ENCODE data around the gene NDUFS4. TPM values are rescaled to one million over a fixed set of nuclear protein-coding genes. Genes with fewer than 3 reads are reported as not detected.

NDUFS4 gene
- polyA plus RNA-seq, 1 of the 3 experiments (the other 2 are of a cell fraction) = 104 TPM

- Histone ChIP-seq H2AFZ (ENCODE audit: low read depth) (no peak overlapping the region), H3K9me3 (no peaks in the 10 kb centered on the region), H3K4me3 (ENCODE audit: low read depth in 2 of 2, low read length in 1 of 2) (no peak overlapping the region), H3K36me3 (replicated peaks in 1 of 2; ENCODE audit: control insufficient read depth in 1 of 2, insufficient read depth in 2 of 2, low read length in 1 of 2) (no peaks in the 10 kb centered on the region), H3K9me2 (no peaks in the 10 kb centered on the region), H3K4me2 (no peak overlapping the region), H3K9ac (no peak overlapping the region), H3K79me2 (ENCODE audit: insufficient read depth) (no peaks in the 10 kb centered on the region), H4K20me1 (ENCODE audit: insufficient read depth) (no peaks in the 10 kb centered on the region), H3K27ac (ENCODE audit: low read depth in 2 of 2, low read length in 1 of 2) (no peak overlapping the region), H3K27me3 (ENCODE audit: insufficient read depth) (no peaks in the 10 kb centered on the region), H3F3A (replicated peaks; ENCODE audit: insufficient read depth) (no peaks in the 10 kb centered on the region), H3K4me1 (ENCODE audit: control insufficient read depth in 1 of 2, insufficient read depth in 2 of 2, low read depth in 1 of 2, low read length in 1 of 2) (no peaks in the 10 kb centered on the region)
- DNase-seq = no peak
- ChIA-PET CTCF (no interaction called here), POLR2A (no interaction called here)
- WGBS (ENCODE audit: low lambda C conversion rate) = 22% methylated on average over 1 of the region's 1 CpG
- no peak for TF ChIP-seq EZH2phosphoT487 (IDR thresholded peaks at IDR 0.05; ENCODE audit: borderline replicate concordance, low read depth)
- no peak for TF ChIP-seq RFX5 (IDR thresholded peaks at IDR 0.05; ENCODE audit: low read length)
- no peak for TF ChIP-seq RCOR1 (IDR thresholded peaks at IDR 0.05; ENCODE audit: low read length)
- no peak for TF ChIP-seq GABPA (IDR thresholded peaks at IDR 0.05; ENCODE audit: low read depth)
- no peak for TF ChIP-seq MAX (IDR thresholded peaks at IDR 0.05; ENCODE audit: low read depth)
- no peak for TF ChIP-seq GATA2 (CRISPR knock-in tag; IDR thresholded peaks at IDR 0.05)
- TF ChIP-seq RXRA (IDR thresholded peaks at IDR 0.05; ENCODE audit: borderline replicate concordance, low read depth) = no peak
- TF ChIP-seq ZBTB33 (IDR thresholded peaks at IDR 0.05; ENCODE audit: borderline replicate concordance, low read depth) = no peak
- TF ChIP-seq USF2 (IDR thresholded peaks at IDR 0.05; ENCODE audit: borderline replicate concordance, low read depth, low read length) = no peak
- no peak for TF ChIP-seq YY1 (IDR thresholded peaks at IDR 0.05; ENCODE audit: low read depth)
- TF ChIP-seq SIN3A (IDR thresholded peaks at IDR 0.05; ENCODE audit: borderline replicate concordance, low read depth, low read length) = no peak
- TF ChIP-seq POLR2AphosphoS5 (IDR thresholded peaks at IDR 0.05; ENCODE audit: low read depth, low read length) = no peak
- no peak for TF ChIP-seq CTCF (IDR thresholded peaks at IDR 0.05)
- no peak for TF ChIP-seq MEF2A (IDR thresholded peaks at IDR 0.05; ENCODE audit: borderline replicate concordance, low read depth)
- TF ChIP-seq TCF12 (IDR thresholded peaks at IDR 0.05) = no peak
- TF ChIP-seq REST (IDR thresholded peaks at IDR 0.05; ENCODE audit: low read depth, low read length) = no peak
- no peak for TF ChIP-seq FOSL2 (IDR thresholded peaks at IDR 0.05; ENCODE audit: borderline replicate concordance, low read depth)
- no peak for TF ChIP-seq FOXJ3 (CRISPR knock-in tag; IDR thresholded peaks at IDR 0.05)
Observed at GRCh38 chr5:53730943-53731342, 170.5 kb downstream of the NDUFS4 start.
